DMS 273 (cell line): Measurements from ENCODE around the gene FHIP1B.
"Not testable (repeated sequence)": the region's sequence is repeated elsewhere in the genome, so short reads cannot be mapped to it uniquely, and the experiment has no call there.

Experiments
- DNase-seq: peaks from one replicate; lab custom pipeline; 2025; ENCODE audit not compliant: unreplicated experiment; lab: John Stamatoyannopoulos, UW

The FHIP1B gene

DNA sequence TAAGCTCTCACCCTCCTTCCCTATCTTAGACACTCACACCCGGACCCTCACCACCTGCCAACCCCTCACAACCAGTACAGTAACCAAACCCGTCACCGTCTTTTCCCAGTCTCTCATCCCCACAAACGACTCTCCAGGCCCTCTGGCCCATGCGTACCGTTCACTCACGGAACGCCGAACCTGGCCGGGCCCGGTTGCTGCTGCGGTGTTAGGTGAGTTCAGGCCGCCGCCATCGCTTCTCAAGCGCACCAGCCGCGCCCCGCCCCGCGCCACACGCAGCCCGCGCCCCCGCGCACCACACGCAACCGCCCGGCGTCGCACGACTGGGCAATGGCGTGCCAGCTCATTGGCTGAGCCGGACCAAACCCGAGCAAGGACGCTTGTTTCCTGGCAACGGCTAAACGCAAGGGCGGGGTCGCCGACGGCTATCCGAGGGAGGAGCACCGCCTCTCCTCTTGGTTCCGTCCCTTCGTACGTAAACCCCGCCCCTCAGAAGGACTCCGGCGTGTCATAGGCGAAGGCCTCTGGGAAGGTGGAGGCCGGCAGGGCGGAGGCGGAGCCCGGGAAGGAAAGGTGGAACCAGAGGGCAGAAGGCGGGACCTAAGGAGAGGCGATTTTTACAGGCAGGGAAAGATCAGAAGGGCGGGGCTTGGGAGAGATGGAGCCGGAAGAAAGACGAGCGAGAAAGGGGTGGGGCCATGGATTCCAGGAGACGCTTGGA is at the start of gene FHIP1B:
Gene FHIP1B (minus strand): TSS at position 250 of the 721 bp plus-strand sequence. CDS start 10,120 bp downstream, outside the sequence.
- DNase-seq = peak; percentile 99

DNA sequence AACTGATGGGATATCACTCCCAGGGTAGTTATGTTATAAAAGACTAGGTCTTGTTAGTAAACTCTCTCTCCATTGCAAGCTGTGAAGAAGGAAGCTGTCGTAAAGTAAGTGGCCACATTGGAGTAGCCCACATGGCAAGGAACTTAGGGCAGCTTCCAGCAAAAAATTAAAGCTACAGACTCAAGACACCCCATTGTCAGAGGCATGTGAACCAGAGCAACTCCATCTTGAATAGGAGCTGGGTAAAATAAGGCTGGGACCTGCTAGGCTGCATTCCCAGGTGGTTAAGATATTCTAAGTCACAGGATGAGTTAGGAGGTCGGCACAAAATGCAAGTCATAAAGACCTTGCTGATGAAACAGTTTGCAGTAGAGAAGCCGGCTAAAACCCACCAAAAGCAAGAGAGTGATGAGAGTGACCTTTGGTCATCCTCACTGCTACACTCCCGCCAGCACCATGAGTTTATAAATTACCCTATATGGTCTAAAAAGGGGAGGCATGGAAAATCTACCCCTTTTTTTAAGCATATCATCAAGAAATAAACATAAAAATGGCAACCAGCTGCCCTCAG is 49.1 kb upstream of the FHIP1B start:
- no peak for DNase-seq

DNA sequence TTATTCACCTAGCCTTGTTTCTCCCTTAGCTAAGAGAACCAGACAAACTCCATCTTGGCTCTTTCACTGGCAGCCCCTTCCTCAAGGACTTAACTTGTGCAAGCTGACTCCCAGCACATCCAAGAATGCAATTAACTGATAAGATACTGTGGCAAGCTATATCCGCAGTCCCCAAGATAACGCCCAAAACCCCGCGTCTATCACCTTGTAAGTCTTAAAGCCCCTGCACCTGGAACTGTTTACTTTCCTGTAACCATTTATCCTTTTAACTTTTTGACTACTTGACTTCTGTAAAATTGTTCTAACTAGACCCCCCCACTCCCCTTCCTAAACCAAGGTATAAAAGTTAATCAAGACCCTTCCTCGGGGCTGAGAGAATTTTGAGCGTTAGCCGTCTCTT is 46.4 kb upstream of the FHIP1B start:
- not testable (repeated sequence) for DNase-seq

DNA sequence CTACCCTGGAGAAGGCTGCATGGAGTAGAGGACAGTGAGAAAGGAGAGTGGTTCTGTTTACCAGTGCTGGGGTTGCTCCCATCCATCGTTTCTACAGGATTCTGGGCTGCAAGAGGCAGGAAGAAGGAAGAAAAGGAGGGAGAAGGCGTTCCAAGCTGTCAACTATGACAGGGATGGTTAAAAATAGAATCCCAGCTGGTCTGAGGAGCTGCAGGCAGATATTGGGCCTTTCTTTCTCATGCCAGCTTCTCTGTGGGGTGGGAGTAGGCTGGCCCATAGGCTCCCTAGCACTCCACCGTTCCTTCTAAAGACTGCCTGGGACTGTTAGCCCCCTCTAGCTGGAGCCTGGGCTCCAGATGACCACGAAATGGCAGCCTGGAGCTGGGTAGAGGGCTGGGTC is 38.8 kb upstream of the FHIP1B start:
- DNase-seq = peak; percentile 8

DNA sequence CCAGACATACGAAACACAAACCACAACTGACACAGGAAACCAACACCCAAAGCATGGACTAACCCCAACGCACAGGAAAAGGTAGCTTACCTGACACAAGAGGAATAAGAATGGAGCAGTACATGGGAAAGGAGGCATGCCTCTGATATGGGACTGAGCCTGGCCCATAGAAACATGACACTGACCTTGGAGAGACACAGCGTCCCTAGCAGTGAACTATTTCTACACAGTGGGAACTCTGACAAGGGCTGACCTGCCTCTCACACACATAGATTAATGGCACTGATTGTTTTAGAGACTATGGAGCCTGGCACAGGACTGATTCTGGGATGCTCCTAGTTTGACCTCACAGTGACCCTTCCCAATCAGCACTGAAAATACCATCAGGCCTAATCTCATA is 37.2 kb upstream of the FHIP1B start:
- no peak for DNase-seq

DNA sequence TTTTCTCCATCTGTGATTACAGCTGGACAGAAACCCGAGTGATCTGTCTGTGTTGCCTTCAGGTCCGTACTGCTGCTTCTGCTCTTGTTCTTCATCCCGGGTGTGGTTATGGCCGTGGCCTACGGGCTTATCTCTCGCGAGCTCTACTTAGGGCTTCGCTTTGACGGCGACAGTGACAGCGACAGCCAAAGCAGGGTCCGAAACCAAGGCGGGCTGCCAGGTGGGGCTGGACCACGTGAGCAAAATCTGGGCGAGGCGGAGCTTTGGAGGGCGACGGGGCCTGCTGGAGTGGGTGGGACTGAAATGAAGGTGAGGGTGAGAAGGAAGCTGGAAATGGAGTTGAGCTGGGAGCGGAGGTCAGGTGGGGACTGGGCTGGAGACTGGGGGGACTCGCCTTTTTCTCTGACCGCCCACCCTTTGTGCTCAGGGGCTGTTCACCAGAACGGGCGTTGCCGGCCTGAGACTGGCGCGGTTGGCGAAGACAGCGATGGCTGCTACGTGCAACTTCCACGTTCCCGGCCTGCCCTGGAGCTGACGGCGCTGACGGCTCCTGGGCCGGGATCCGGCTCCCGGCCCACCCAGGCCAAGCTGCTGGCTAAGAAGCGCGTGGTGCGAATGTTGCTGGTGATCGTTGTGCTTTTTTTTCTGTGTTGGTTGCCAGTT is 36.3 kb upstream of the FHIP1B start:
- no peak for DNase-seq

DNA sequence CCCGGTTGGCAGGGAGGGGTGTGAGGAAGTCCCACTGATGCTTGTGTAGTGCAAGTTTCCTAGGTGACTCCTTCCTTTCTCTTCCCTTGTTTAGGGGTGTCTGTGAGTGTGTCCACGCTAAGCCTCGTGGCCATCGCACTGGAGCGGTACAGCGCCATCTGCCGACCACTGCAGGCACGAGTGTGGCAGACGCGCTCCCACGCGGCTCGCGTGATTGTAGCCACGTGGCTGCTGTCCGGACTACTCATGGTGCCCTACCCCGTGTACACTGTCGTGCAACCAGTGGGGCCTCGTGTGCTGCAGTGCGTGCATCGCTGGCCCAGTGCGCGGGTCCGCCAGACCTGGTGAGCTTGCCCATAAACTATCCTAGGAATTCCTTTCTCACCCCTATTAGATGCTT is 35.6 kb upstream of the FHIP1B start:
- DNase-seq = no peak

DNA sequence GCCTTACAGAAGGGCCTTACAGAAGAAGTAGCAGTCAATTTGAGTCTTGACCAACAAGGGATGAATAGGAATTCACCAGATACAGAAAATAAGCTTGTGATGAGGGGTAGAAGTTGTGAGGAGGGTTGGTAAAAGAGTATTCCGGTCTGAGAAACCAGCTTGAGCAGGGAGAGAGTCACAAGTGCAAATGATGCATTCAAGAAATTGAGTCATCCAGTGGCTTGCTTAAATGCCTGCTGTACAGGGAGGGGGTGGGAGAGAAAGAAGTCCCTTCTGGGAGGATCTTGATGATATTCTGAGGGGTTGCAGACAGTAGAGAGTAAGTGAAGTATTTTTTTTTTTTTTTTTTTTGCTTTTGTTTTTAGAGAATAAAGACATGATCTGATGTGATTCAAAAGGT is 34.4 kb upstream of the FHIP1B start:
- DNase-seq = no peak

DNA sequence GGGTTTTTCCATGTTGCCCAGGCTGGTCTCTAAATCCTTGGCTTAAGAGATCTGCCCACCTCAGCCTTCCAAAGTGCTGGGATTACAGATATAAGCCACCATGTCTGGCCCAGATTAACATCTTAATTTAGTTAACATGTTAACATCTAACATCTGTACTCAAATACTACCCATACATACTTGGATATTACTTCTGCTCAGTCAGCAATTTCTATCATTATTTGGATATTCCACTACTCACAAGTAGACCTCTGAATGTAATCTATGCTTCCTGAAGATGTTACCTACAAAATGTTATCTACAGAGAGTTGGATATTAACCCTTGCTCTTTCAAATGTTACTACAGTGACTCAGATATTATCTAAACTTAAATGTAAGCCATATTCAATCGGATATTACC is 29.2 kb upstream of the FHIP1B start:
- DNase-seq = no peak

DNA sequence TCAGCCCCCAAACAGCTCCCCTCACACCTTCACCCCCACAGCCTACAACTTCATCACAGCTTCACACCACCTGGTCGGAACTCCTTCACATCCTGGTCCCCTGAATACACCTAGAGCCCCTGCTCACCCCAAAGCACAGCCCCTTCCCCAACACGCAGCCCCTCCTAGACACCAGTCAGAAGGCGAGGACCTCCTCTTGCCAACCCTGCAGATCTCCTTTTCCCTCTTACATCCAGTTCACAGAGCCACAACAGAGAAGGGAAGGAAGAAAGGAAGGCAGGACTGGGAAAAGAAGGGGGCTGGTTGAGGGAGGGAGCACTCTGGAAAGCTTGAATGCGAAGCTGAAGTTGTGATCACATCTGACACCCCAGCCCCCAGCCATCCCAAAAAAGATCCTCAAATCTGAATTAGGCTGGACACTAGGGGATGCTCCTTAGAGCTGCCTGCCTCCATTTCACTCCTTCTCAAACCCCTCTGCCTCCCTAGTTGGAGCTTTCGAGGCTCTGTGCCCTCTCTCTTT is 25.8 kb upstream of the FHIP1B start:
- no peak for DNase-seq

DNA sequence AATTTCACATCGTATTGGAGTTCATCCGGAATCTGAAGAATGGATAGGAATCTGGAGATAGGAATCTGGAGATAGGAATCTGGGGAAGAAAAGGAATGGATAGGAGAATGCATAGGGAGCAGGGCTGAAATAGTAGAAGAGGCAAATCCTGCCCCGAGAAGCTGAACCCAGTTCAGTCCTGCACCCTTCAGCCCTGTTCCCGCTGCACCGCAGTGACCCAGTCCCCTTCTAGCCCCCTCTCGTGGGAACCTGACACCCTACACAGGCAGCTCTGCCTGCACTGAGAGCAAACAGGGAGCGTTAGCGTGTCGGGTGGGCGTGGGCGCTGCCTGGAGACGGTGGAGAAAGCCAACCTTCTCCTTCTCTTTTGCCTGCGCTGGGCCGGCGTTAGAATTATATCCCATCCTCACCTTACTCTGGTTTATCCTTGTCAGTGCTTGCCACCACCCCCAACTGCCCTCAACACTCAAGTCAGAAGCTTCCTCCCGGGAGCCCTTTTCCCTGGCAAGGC is 24.2 kb upstream of the FHIP1B start:
- DNase-seq = no peak

DNA sequence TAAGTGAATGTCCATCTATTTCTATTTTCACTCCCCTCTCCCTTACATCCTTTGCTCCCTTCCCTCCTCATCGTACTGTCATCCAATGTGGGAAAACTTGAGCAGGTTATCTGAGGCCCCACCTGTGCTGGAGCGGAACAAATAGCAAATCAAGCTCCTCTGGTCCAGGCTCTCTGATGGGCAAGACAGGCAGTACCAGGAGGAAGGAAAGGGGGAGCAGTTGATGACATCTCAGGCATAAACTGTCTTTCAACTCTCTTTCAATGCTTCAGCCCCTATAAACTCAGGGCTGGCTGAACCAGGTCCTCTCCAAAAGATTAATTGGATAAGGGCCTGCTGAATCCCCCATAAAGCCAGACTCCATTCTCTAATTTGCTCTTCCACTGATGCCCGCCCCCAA is 23.7 kb upstream of the FHIP1B start:
- no peak for DNase-seq

DNA sequence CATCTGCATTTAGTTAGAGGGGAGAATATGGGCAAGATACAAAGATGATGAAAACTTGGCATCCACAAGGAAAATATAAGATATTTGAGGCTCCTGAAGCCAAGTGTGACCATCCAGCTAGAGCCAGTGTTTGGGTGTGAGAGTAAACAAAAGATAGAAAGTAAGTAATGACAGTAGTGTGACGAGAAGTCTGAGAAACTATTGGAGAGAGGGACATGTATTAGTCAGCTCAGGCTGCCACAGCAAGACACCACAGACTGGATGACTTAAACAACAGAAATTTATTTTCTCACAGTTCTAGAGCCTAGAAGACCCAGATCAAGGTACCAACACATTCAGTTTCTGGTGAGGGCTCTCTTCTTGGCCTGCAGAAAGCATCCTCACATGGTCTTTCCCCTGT is 18.8 kb upstream of the FHIP1B start:
- no peak for DNase-seq

DNA sequence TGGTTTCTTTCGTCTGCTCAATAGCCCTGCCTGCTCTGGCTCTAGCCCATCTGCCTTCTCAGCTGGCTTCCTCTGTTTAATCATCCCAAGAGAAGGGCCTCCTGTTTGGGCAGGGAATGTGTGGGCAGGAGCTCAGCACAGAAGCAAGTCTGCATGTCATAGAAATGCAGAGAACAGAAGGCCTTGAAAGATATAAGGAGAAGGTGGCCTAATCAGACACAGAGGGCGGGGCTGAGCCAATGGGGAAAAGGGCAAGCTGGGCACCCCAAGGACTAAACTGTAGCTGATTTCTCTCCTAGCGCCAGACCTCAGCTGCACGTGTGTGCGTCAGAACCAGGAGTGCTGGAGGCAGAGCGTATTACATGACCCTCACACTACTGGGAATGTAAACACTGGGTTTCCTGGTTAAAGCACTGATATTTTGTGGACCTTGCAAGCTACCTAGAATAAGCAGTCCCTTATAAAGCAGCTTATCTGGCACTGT is 17.6 kb upstream of the FHIP1B start:
- DNase-seq = no peak

DNA sequence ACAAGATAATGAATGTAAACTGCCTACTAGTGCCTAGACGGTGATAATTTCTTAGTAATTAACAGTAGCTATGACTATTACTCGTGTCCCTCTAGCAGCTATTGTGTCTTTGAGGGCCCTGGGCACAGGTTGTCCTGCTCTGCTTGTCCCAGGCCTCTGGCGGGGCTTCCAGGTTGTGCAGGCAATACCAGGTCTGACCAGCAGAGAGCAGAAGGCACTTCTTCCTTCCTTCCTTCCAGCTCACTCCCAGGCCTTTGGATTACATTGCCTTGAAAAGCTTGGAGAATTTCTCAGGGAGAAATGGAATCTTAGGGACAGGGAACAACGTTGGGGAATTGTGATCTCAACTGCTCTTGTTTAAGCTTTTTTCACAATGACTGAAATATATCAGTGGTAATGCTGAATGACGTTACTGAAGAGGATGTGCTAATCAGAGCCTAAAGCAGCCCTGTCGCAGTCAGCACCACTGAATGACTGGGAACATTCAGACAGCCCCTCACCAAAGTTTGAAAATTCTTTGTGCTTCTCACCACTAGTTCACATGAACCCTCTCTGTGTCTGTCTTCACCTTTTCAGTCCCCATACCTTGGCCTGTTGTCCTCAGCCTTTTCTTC is 16.8 kb upstream of the FHIP1B start:
- peak; percentile 62 for DNase-seq

DNA sequence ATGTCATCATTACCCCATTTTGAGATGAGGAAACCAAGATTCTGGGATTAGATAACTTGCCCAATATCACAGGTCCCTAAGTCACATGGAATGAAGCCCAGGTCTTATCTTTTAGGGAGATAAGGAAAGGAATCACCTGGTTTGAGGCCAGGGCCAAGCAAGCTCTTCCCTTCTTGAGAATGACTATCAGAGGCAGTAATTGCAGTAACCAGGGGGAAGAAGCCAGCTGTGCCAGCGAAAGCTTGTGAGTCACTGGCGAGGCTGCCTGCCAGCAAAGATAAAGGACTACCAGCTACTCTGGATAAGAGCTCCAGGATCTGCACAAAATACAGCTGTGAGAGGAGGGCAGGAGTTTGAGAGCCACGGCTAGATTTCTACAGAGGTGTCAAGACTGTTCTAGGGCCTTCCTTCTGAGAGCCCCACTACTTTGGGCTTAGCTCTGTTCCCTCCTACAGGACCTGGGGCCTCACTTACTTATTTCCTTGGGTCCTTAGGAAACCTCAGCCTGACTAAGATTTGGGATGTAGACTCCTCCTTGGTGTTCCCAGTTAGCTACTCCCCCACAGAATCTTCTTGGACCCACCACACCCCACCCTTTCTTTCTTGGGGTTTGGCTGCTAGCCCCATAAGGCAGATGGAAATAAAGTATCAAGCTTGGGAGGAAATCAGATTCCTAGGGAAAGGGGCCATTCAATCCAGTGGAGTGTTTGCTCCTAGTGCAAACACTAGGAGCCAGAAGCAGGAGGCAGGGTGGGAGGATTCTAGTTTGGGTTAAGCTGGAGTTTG is 15.5 kb upstream of the FHIP1B start:
- peak; percentile 40 for DNase-seq

DNA sequence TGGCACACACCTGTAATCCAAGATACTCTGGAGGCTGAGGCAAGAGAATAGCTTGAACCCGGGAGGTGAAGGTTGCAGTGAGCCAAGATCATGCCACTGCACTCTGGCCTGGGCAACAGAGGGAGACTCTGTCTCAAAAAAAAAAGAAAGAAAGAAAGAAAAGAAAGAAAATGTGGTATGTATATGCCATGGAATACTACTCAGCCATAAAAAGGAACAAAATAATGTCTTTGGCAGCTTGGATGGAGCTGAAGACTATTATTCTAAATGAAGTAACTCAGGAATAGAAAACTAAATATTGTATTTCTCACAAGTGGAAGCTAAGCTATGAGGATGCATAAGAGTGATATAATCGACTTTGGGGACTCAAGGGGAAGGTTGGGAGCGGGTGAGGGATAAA is 14.5 kb upstream of the FHIP1B start:
- DNase-seq = not testable (repeated sequence)

DNA sequence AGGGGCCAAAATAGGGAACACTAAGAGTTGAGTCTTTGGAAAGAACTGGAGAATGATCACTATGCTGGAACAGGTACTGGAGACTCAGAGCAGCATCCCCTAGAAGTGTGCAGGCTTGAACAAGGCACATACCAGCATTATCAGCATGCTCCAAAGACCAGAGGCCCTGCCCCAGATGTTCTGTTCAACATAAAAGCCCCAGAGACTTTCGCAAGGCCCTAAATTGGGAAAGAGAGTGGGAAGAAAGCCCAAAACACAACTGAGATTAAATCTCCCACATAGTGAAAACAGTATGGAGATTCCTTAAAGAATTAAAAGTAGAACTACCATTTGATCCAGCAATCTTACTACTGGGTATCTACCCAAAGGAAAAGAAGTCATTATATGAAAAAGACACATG is 13.8 kb upstream of the FHIP1B start:
- no peak for DNase-seq

DNA sequence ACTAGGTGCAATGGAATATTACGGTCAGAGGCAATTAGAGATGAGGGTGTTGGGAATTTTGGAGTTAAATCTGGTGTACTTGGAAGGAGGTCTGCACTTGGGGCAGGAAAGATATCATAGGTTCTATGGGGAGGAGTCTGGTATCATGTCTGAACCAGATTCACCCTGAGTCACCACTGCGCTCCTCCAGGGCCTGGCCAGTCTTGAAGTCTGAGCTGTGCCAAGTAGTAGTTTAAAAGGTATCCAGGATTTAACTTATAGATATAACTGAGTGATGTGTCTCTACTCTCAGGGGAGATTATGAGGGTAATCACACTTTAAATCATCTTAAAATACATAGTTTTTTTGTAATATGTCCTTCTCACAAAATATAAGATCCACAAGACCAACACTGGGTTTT is 11.1 kb upstream of the FHIP1B start:
- no peak for DNase-seq

DNA sequence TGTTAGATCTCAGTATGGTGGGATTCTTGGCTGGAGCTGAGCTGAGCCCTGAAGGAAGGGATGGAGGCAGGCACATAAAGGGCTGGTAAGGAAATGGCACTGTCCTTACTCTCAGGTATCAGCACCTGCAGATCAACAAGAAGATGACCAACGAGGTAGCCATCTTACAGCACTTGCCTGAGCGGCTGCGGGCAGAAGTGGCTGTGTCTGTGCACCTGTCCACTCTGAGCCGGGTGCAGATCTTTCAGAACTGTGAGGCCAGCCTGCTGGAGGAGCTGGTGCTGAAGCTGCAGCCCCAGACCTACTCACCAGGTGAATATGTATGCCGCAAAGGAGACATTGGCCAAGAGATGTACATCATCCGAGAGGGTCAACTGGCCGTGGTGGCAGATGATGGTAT is 6.9 kb upstream of the FHIP1B start:
- DNase-seq = no peak

DNA sequence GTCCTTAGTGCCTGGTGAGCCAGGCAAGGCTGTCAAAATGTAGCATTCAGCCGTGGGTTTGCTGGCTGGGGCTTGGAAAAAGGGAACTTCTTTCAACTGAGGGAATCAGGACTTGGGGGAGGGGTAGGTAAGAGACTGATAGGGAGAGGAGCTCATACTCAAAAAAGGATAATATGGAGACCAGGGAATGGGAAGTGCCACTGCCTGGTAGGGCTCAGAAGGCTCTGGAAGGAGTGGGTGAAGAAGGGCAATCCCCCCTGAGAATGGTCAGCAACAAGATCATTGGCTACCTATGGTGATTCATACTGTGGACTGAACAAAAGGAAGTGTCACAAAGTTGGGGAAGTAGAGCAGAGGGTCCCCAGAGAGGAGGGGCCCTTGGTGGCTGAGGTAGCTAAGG is 6.3 kb upstream of the FHIP1B start:
- no peak for DNase-seq
